GM12864 (cell line): ENCODE results near the gene KRTAP4-16.
"Not testable (repeated sequence)": the region's sequence is repeated elsewhere in the genome, so short reads cannot be mapped to it uniquely, and the experiment has no call there.

ENCODE experiments used
- DNase-seq: peaks from one replicate; pipeline ENCODE4 v3.0.0-alpha.2; 2011; ENCODE audit warnings: low read depth
- H3K4me3 ChIP-seq: 2 replicates; pipeline ENCODE4 v1.5.1; 2011; ENCODE audit warnings: mild to moderate bottlenecking, low read depth, low read length, control low read depth
- TF ChIP-seq, protein P1 (sequence below): IDR thresholded peaks from 2 replicates; pipeline ENCODE4 v1.5.1; 2011; ENCODE audit warnings: low read depth, mild to moderate bottlenecking, moderate library complexity, low read length, control low read depth, inconsistent platforms; ENCODE audit errors: missing control alignments

The KRTAP4-16 gene

DNA sequence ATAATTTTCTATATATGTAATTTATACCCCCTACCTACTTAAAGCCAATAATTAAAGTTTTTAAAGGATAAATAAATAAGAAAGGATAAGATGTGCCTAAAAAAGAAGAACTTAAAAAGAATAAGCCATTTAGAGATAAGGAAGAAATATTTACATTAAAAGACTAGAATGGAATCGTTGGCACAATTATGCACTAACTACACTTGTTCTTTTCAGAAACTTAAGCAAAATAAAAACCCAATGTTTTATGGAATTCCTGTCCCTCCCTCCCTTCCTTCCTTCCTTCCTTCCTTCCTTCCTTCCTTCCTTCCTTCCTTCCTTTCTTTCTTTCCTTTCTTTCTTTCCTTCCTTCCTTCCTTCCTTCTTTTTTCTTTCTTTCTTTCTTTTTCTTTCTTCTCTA is 42.8 kb upstream of the KRTAP4-16 start:
- no peak for DNase-seq
- TF ChIP-seq, protein P1, sequence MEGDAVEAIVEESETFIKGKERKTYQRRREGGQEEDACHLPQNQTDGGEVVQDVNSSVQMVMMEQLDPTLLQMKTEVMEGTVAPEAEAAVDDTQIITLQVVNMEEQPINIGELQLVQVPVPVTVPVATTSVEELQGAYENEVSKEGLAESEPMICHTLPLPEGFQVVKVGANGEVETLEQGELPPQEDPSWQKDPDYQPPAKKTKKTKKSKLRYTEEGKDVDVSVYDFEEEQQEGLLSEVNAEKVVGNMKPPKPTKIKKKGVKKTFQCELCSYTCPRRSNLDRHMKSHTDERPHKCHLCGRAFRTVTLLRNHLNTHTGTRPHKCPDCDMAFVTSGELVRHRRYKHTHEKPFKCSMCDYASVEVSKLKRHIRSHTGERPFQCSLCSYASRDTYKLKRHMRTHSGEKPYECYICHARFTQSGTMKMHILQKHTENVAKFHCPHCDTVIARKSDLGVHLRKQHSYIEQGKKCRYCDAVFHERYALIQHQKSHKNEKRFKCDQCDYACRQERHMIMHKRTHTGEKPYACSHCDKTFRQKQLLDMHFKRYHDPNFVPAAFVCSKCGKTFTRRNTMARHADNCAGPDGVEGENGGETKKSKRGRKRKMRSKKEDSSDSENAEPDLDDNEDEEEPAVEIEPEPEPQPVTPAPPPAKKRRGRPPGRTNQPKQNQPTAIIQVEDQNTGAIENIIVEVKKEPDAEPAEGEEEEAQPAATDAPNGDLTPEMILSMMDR = no peak
- no peak overlapping the region for H3K4me3 ChIP-seq

DNA sequence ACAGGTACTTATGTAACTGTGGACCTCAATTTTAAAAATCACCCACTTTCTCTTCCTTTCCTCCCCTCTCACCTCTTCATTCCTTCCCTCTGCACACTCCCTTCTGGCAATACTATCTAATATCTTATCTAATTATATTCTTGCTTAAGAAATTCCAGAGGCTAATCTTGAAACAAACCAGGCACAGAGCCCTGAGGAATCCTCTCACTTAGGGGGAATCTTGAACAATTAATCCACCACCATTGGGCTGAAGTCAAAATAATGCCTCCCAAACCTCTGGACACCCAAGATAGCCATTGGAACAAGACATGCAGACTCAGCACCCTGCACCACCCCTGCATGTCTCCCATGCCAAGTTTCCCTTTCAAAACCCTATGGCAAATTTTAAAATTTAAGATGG is 39.4 kb upstream of the KRTAP4-16 start:
- no peak for DNase-seq

DNA sequence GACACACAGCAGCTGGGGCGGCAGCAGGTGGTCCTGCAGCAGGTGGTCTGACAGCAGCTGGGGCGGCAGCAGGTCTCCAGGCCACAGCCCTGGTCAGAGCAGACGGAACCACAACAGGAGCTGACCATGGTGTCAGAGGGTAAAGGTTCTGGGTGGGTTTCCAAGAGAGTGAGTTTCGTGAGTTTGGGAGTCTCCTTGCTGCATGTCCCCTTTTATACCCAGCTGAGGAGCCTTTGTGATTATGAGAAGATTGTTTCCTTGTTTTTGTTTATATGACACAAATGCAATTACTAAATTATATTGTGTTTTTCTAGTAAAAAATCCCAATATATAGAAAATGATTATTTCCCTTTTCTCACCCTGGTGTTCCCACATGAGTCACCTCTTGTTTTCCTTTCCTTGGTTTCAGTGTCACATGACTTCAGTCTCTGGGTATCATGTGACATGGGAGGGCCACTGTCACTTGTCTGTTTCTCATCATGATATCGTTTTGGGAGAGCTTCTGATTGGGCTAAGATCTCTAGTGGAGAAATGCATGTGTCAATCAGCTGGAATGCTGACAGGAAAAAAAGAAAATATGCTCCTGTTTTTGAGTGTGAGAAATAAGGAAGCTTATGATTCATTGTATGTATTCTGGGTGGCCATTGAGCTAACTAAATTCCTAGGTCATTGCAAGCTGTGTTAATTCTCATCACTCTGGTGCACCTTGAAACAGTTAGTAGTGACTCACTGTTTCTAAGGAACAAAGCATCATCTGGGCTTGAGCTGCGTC is 38.5 kb upstream of the KRTAP4-16 start, which contains the start of gene KRTAP4-6:
KRTAP4-6 (minus strand) TSS at position 185 of the 772 bp plus-strand sequence; CDS start at position 128, 57 bp downstream.
- DNase-seq = no peak
- H3K4me3 ChIP-seq = no peak within 1 kb of the TSS
- TF ChIP-seq, protein P1 = no peak

More for the DNA sequence above, 39.4 kb upstream of the KRTAP4-16 start:
- no peak overlapping the region for H3K4me3 ChIP-seq
- TF ChIP-seq, protein P1 = no peak

DNA sequence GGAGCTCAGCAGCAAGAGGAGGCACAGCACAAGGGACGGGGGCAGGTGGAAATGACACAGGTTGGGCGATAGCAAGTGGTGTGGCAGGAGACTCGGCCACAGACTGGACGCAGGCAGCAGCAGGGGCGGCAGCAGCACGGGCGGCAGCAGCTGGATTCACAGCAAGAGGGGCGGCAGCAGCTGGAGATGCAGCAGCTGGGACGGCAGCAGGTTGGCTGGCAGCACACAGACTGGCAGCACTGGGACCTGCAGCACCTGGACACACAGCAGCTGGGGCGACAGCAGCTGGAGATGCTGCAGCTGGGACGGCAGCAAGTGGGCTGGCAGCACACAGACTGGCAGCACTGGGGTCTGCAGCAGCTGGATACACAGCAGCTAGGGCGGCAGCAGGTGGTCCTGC is 37.9 kb upstream of the KRTAP4-16 start:
- not testable (repeated sequence) for H3K4me3 ChIP-seq, DNase-seq

DNA sequence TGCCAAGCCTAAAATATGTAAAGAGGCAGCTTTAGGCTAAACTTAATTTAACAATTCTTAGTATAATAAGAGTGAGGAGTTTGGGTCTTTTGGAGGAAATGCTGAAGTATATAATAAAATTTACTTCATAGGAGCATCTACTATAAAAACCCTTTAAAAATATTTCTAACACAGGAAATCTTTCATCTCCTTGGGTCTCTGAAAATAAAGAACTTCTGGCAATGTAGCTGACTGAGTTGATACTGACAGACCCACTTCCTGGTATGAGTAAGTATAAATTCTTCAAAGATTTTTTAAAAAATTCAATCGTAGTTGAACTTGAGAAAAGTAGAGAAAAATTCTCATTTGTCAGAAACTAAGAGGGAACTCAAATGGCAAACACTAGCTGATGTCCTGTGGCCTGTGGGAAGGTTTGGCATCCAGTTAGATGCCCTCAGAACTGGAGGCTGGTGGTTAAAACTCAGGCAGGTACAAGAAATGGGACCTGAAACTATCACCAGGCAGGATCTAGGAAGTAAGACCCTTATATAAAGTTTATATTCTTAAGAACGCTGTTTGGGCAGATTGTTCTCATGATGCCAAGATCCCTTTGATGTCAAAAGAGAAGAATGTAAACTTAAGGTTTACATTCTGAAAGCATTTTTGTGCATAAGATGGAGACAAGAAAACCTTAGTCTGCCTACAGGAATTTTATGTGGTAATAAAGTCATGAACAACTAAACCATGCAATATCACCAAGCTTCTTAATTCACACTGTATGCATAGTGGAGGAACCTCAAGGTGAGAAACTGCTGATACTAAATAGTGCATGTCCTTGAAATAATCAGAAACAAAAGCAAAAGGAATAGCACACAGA is 32.1 kb upstream of the KRTAP4-16 start:
- no peak for DNase-seq
- no peak overlapping the region for H3K4me3 ChIP-seq
- TF ChIP-seq, protein P1 = no peak

DNA sequence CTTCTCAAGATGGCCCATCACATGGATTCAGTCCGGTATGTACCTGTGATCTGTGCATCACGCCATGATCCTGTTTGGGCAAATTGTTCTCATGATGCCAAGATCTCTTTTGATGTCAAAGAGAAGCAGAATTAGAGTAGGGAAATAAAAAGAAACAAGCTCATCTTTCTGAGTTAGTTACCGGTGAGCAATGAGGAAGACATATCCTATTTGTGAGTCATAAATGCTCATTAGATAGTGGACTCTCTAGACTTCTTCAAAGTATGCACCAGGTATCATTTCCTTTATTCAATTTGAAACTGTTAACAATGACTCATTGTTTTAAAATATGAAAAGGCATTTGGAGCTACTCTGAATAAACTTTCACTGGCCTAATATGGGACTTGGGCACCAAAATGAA is 30.0 kb upstream of the KRTAP4-16 start:
- TF ChIP-seq, protein P1 = no peak
- no peak for DNase-seq
- H3K4me3 ChIP-seq = no peak overlapping the region

DNA sequence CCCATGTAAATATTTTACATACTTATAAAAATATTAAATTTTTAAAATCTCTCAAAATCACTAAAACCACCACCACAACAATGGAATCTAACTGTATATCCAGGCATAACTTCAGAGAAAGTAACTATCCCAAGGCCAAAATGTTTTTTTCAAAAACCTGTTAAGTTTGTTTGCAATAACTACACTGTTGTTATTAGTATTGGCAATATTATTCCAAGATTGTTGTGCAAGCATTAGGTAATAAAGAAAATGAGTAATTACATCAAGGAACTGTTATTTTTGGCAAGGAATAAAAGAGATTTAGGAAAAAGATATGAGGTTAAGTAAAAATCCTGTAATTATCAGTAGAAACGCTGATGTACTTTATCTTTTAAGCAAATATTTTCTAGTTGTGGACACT is 25.4 kb upstream of the KRTAP4-16 start:
- TF ChIP-seq, protein P1 = no peak
- no peak for DNase-seq
- H3K4me3 ChIP-seq = no peak overlapping the region
